ENCODE results near the gene PAX5.

Gene PAX5

GRCh38 chr9:36928210-36928609 is 105.9 kb downstream of the PAX5 start:
- DNase-seq, result no peak

- DNase-seq, result no peak
Measured at GRCh38 chr9:36924757-36925432, 109.2 kb downstream of the PAX5 start.

GRCh38 chr9:36924071-36924470 is 110.0 kb downstream of the PAX5 start:
- peak; percentile 43 for DNase-seq

- DNase-seq, result no peak
Measured at GRCh38 chr9:36923025-36923625, 110.9 kb downstream of the PAX5 start.

GRCh38 chr9:36922548-36922947 is 111.5 kb downstream of the PAX5 start:
- DNase-seq, result no peak

GRCh38 chr9:36914212-36914577 is 119.9 kb downstream of the PAX5 start:
- no peak for DNase-seq

- DNase-seq, result no peak
Measured at GRCh38 chr9:36913393-36914211, 120.5 kb downstream of the PAX5 start.

GRCh38 chr9:36912620-36913019 is 121.4 kb downstream of the PAX5 start:
- DNase-seq, result no peak

GRCh38 chr9:36911601-36912412 is 122.3 kb downstream of the PAX5 start:
- no peak for DNase-seq

- no peak for DNase-seq
Measured at GRCh38 chr9:36911037-36911436, 123.0 kb downstream of the PAX5 start.

- DNase-seq, result no peak
Measured at GRCh38 chr9:36906492-36906891, 127.6 kb downstream of the PAX5 start.

- no peak for DNase-seq
Measured at GRCh38 chr9:36905101-36906066, 128.7 kb downstream of the PAX5 start.

- DNase-seq, result peak; percentile 68
Measured at GRCh38 chr9:36903541-36904435, 130.3 kb downstream of the PAX5 start.

- DNase-seq, result no peak
Measured at GRCh38 chr9:36902861-36903524, 131.1 kb downstream of the PAX5 start.

- no peak for DNase-seq
Measured at GRCh38 chr9:36902080-36902716, 131.9 kb downstream of the PAX5 start.

GRCh38 chr9:36901528-36901927 is 132.5 kb downstream of the PAX5 start:
- DNase-seq, result no peak

- DNase-seq, result no peak
Measured at GRCh38 chr9:36900856-36901220, 133.2 kb downstream of the PAX5 start.

GRCh38 chr9:36900136-36900855 is 133.8 kb downstream of the PAX5 start:
- no peak for DNase-seq

GRCh38 chr9:36899406-36899805 is 134.7 kb downstream of the PAX5 start:
- no peak for DNase-seq

All from stimulated activated CD4-positive, alpha-beta T cell treated with anti-CD3 and anti-CD28 coated beads, Interleukin-1b, Interleukin-23, amount 100 ng/mL, for 48 hours (primary cell).